ENCODE measurements around the gene METTL13. TPM values are rescaled to one million over a fixed set of nuclear protein-coding genes. Genes with fewer than 3 reads are reported as not detected.
"Not testable (repeated sequence)": the region's sequence is repeated elsewhere in the genome, so short reads cannot be mapped to it uniquely, and the experiment has no call there.

Gene METTL13
- total RNA-seq, 1 experiment from 2014 or later: 26.5 TPM

DNA sequence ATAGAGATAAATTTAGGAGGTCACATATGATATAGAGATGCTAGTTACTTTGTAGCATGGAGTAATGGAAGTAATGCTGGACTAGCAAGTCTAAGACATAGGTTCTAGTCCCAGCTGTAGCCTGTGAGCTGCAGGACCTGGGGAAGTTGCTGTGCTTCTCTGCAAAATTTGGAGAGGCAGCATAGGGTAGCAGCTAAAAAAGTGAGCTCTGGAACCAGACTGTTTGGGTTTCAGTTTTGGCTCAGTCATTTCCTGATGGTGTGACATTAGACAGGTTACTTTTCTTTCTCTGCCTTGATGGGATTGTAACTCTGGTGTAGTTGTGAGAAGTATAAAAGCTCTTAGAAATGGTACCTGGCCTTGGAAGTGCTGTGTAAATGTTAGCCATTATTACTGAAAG lies 3.3 kb downstream of the METTL13 start:
- Histone ChIP-seq H3K9me3 (replicated peaks) (no peaks in the 10 kb centered on the region), H3K4me3 (no peak overlapping the region), H3K27me3 (replicated peaks) (no peaks in the 10 kb centered on the region), H3K36me3 (peaks cover 64% of the 10 kb centered on the region), H3K27ac (no peak overlapping the region), H3K4me1 (replicated peaks) (peaks cover 11% of the 10 kb centered on the region)
- DNase-seq (ENCODE audit: low read depth in 1 of 2, low spot score in 2 of 2): no peak

- H3K4me3 ChIP-seq: no peak overlapping the region
- DNase-seq (ENCODE audit: low read depth in 1 of 2, low spot score in 2 of 2): no peak
- no peaks in the 10 kb centered on the region for H3K9me3 ChIP-seq (replicated peaks)
- H3K27me3 ChIP-seq (replicated peaks): no peaks in the 10 kb centered on the region
- H3K36me3 ChIP-seq: peaks cover 73% of the 10 kb centered on the region
- peaks cover 5% of the 10 kb centered on the region for H3K4me1 ChIP-seq (replicated peaks)
- H3K27ac ChIP-seq: no peak overlapping the region
Observed at GRCh38 chr1:171785766-171786165, 4.3 kb downstream of the METTL13 start.

- H3K4me1 ChIP-seq (replicated peaks): peaks cover 4% of the 10 kb centered on the region
- DNase-seq (ENCODE audit: low read depth in 1 of 2, low spot score in 2 of 2): no peak
- H3K36me3 ChIP-seq: peaks cover 78% of the 10 kb centered on the region
- no peaks in the 10 kb centered on the region for H3K27me3 ChIP-seq (replicated peaks)
- no peak overlapping the region for H3K27ac ChIP-seq
- no peaks in the 10 kb centered on the region for H3K9me3 ChIP-seq (replicated peaks)
- H3K4me3 ChIP-seq: no peak overlapping the region
Observed at GRCh38 chr1:171786534-171786933, 5.1 kb downstream of the METTL13 start.

GRCh38 chr1:171787686-171788480 lies 6.4 kb downstream of the METTL13 start:
- no peaks in the 10 kb centered on the region for H3K9me3 ChIP-seq (replicated peaks)
- H3K27me3 ChIP-seq (replicated peaks): no peaks in the 10 kb centered on the region
- no peak overlapping the region for H3K4me3 ChIP-seq
- H3K27ac ChIP-seq: no peak overlapping the region
- peaks cover 90% of the 10 kb centered on the region for H3K36me3 ChIP-seq
- no peak for DNase-seq (ENCODE audit: low read depth in 1 of 2, low spot score in 2 of 2)
- H3K4me1 ChIP-seq (replicated peaks): no peaks in the 10 kb centered on the region

- no peaks in the 10 kb centered on the region for H3K9me3 ChIP-seq (replicated peaks)
- H3K4me3 ChIP-seq: no peak overlapping the region
- H3K27ac ChIP-seq: no peak overlapping the region
- no peaks in the 10 kb centered on the region for H3K27me3 ChIP-seq (replicated peaks)
- no peak for DNase-seq (ENCODE audit: low read depth in 1 of 2, low spot score in 2 of 2)
- peaks cover 2% of the 10 kb centered on the region for H3K4me1 ChIP-seq (replicated peaks)
- peaks cover 91% of the 10 kb centered on the region for H3K36me3 ChIP-seq
Observed at GRCh38 chr1:171788696-171789095, 7.2 kb downstream of the METTL13 start.

DNA sequence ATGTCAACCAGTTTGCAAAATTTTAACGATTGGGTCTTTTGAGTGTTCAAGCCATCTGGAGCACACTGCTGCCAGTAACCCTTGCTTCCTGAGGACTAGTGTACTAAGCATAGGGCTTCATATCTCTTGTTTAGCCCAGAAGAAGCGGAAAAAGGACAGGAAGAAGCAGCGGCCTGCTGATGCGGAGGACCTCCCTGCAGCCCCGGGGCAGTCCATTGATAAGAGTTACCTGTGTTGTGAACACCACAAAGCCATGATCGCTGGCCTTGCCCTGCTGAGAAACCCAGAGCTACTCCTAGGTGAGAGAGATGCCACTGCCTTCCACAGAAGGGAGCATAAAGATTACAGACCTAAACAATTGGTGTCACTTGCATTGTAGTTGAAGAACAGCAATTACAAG lies 8.9 kb downstream of the METTL13 start:
- Histone ChIP-seq H3K27ac (no peak overlapping the region), H3K4me1 (replicated peaks) (peaks cover 11% of the 10 kb centered on the region), H3K36me3 (peaks cover 94% of the 10 kb centered on the region), H3K27me3 (replicated peaks) (no peaks in the 10 kb centered on the region), H3K9me3 (replicated peaks) (no peaks in the 10 kb centered on the region), H3K4me3 (no peak overlapping the region)
- no peak for DNase-seq (ENCODE audit: low read depth in 1 of 2, low spot score in 2 of 2)

- H3K4me3 ChIP-seq: no peak overlapping the region
- peaks cover 93% of the 10 kb centered on the region for H3K36me3 ChIP-seq
- no peaks in the 10 kb centered on the region for H3K9me3 ChIP-seq (replicated peaks)
- no peak overlapping the region for H3K27ac ChIP-seq
- DNase-seq (ENCODE audit: low read depth in 1 of 2, low spot score in 2 of 2): no peak
- no peaks in the 10 kb centered on the region for H3K27me3 ChIP-seq (replicated peaks)
- peaks cover 11% of the 10 kb centered on the region for H3K4me1 ChIP-seq (replicated peaks)
Observed at GRCh38 chr1:171792656-171793369, 11.4 kb downstream of the METTL13 start.

DNA sequence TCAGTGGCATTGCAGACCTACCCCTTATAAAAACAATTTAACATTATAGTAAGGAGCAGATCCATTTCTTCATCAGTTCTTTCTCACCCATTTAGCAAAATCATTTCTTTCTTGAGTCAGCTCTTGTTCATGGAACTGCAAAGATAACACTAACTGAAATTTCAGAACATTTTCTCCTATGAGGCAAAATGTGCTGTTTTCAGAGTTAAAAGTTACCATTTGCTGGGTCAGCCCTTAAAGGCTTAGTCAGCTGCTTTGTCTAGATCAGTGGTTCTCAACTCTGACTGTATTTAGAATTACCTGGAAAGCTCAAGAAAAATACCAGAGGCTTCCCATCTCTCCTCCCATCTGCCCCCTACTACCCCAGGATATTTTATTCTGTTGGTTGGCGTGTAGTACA lies 12.2 kb downstream of the METTL13 start:
- no peaks in the 10 kb centered on the region for H3K27me3 ChIP-seq (replicated peaks)
- DNase-seq (ENCODE audit: low read depth in 1 of 2, low spot score in 2 of 2): no peak
- peak overlapping the region; percentile 65 for H3K27ac ChIP-seq
- H3K4me1 ChIP-seq (replicated peaks): peaks cover 11% of the 10 kb centered on the region
- H3K36me3 ChIP-seq: peaks cover 87% of the 10 kb centered on the region
- no peak overlapping the region for H3K4me3 ChIP-seq
- no peaks in the 10 kb centered on the region for H3K9me3 ChIP-seq (replicated peaks)

GRCh38 chr1:171794085-171794484 lies 12.6 kb downstream of the METTL13 start:
- Histone ChIP-seq H3K4me1 (replicated peaks) (peaks cover 11% of the 10 kb centered on the region), H3K4me3 (no peak overlapping the region), H3K27me3 (replicated peaks) (no peaks in the 10 kb centered on the region), H3K27ac (peak overlapping the region; percentile 65), H3K36me3 (peaks cover 82% of the 10 kb centered on the region), H3K9me3 (replicated peaks) (no peaks in the 10 kb centered on the region)
- DNase-seq (ENCODE audit: low read depth in 1 of 2, low spot score in 2 of 2): peak; percentile 59 to 77

- no peak overlapping the region for H3K4me3 ChIP-seq
- no peaks in the 10 kb centered on the region for H3K9me3 ChIP-seq (replicated peaks)
- peaks cover 11% of the 10 kb centered on the region for H3K4me1 ChIP-seq (replicated peaks)
- H3K36me3 ChIP-seq: peaks cover 66% of the 10 kb centered on the region
- H3K27me3 ChIP-seq (replicated peaks): no peaks in the 10 kb centered on the region
- no peak for DNase-seq (ENCODE audit: low read depth in 1 of 2, low spot score in 2 of 2)
- no peak overlapping the region for H3K27ac ChIP-seq
Observed at GRCh38 chr1:171796592-171796991, 15.1 kb downstream of the METTL13 start.

GRCh38 chr1:171798311-171798710 lies 16.9 kb downstream of the METTL13 start:
- Histone ChIP-seq H3K9me3 (replicated peaks) (no peaks in the 10 kb centered on the region), H3K36me3 (peaks cover 50% of the 10 kb centered on the region), H3K27ac (no peak overlapping the region), H3K4me3 (no peak overlapping the region), H3K27me3 (replicated peaks) (no peaks in the 10 kb centered on the region), H3K4me1 (replicated peaks) (peaks cover 11% of the 10 kb centered on the region)
- no peak for DNase-seq (ENCODE audit: low read depth in 1 of 2, low spot score in 2 of 2)

DNA sequence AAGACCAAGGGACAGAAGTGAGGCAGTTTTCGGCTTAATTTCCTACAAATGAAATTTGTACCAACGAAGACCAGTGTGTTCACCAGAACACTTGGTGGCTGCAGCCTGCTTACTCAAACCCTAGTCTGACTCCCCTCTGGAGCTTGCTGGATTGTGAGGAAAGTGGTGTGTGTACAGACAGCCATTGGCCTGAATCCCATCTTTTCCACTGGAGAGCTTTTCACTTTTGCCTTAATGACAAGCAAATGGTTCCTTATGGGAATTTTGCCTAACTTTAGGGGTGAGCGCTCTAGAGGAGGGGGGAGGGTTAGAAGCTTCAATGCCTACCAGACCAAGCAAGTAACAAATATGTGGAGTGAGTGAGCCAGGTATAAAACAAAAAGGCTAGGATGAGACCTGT lies 17.3 kb downstream of the METTL13 start:
- no peaks in the 10 kb centered on the region for H3K27me3 ChIP-seq (replicated peaks)
- H3K36me3 ChIP-seq: peaks cover 46% of the 10 kb centered on the region
- no peak for DNase-seq (ENCODE audit: low read depth in 1 of 2, low spot score in 2 of 2)
- no peak overlapping the region for H3K27ac ChIP-seq
- H3K4me1 ChIP-seq (replicated peaks): peaks cover 8% of the 10 kb centered on the region
- no peaks in the 10 kb centered on the region for H3K9me3 ChIP-seq (replicated peaks)
- H3K4me3 ChIP-seq: no peak overlapping the region

DNA sequence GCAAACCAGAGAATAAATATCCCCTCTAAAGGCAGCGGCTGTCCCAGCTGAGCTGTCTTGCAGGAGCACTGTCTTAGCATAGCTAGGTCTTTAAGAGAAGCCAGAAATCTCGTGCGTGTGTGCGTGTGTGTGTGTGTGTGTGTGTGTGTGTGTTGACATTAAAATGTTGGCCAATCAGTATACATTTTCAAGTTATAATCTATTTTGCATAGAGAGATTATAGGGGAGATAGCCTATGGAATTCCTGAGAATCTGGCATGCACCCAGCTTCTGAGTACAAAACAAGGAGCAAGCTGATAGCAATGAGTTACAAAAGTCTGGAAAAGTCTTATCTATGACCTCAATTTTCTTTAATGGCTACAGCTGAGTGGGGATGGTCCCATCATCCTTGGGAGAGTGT lies 17.7 kb downstream of the METTL13 start:
- H3K4me3 ChIP-seq: no peak overlapping the region
- H3K9me3 ChIP-seq (replicated peaks): no peaks in the 10 kb centered on the region
- H3K27me3 ChIP-seq (replicated peaks): no peaks in the 10 kb centered on the region
- no peak overlapping the region for H3K27ac ChIP-seq
- peaks cover 4% of the 10 kb centered on the region for H3K4me1 ChIP-seq (replicated peaks)
- DNase-seq (ENCODE audit: low read depth in 1 of 2, low spot score in 2 of 2): no peak
- H3K36me3 ChIP-seq: peaks cover 43% of the 10 kb centered on the region

GRCh38 chr1:171799698-171800097 lies 18.2 kb downstream of the METTL13 start:
- not testable (repeated sequence) for H3K4me1 ChIP-seq (replicated peaks)

More at GRCh38 chr1:171799698-171800097, 18.2 kb downstream of the METTL13 start:
- H3K27ac ChIP-seq; H3K9me3 ChIP-seq (replicated peaks); H3K4me3 ChIP-seq; DNase-seq (ENCODE audit: low read depth in 1 of 2, low spot score in 2 of 2); H3K27me3 ChIP-seq (replicated peaks): not testable (repeated sequence)
- peaks cover 37% of the 10 kb centered on the region for H3K36me3 ChIP-seq
